Motor neuron (in vitro differentiated cells): ENCODE results near the gene TBC1D2B. TPM values are rescaled to one million over a fixed set of nuclear protein-coding genes. Genes with fewer than 3 reads are reported as not detected.
"Not testable (repeated sequence)": the region's sequence is repeated elsewhere in the genome, so short reads cannot be mapped to it uniquely, and the experiment has no call there.

Experiments
- ATAC-seq, 8 experiments: fragments of 200-7000 bp; cut with Tn5 transposase; replicated peaks in 6 of 8; 2 replicates each; pipeline ENCODE4 v1.8.0; 2021; ENCODE audit warnings: mild to moderate bottlenecking in 8 of 8, moderate library complexity in 8 of 8
- H3K27ac ChIP-seq, 2 donors: fragments of 250-450 bp; sonication (Bioruptor Pico); 2 replicates each; pipeline ENCODE4 v1.9.0; 2021; ENCODE audit warnings: antibody characterized with exemption in 2 of 2, mild to moderate bottlenecking in 2 of 2, moderate library complexity in 1 of 2
- H3K4me1 ChIP-seq, 2 donors: fragments of 250-450 bp; sonication (Bioruptor Pico); replicated peaks in 1 of 2; 2 replicates each; pipeline ENCODE4 v1.6.1; 2021; ENCODE audit warnings: antibody characterized with exemption in 2 of 2, mild to moderate bottlenecking in 2 of 2, moderate library complexity in 1 of 2
- H3K4me3 ChIP-seq, 5 donors: fragments of 250-450 bp; sonication (Bioruptor Pico); 2 replicates each; pipeline ENCODE4 v1.9.0; 2021; ENCODE audit warnings: antibody characterized with exemption in 5 of 5, mild to moderate bottlenecking in 5 of 5, moderate library complexity in 4 of 5
- WGBS, 10 experiments: fragments of 450-650 bp; shearing (Covaris generic); methylation state at CpG; one replicate each; pipeline ENCODE4 v1.0.0; 2022; 5-methylcytosine and 5-hydroxymethylcytosine counted together
- in situ Hi-C, 9 experiments: fragments of 400-800 bp; cut with MboI; loops; one replicate each; pipeline ENCODE4 v1.15.0; 2021; ENCODE audit warnings: low sequenced_read_pairs in 9 of 9, low pct_unique_long_range_greater_than_20kb in 2 of 9; ENCODE audit not compliant: unreplicated experiment in 9 of 9
- total RNA-seq, 8 experiments: library from RNA; unstranded; fragments of 300-600 nt; gene quantifications; 2 replicates each; pipeline versions ENCODE4 v1.2.3 to v1.2.4, GENCODE V29; 2022

The TBC1D2B gene
- total RNA-seq, 8 experiments from 2014 or later, result 7.0 to 44.5 (median 16.0) TPM

DNA sequence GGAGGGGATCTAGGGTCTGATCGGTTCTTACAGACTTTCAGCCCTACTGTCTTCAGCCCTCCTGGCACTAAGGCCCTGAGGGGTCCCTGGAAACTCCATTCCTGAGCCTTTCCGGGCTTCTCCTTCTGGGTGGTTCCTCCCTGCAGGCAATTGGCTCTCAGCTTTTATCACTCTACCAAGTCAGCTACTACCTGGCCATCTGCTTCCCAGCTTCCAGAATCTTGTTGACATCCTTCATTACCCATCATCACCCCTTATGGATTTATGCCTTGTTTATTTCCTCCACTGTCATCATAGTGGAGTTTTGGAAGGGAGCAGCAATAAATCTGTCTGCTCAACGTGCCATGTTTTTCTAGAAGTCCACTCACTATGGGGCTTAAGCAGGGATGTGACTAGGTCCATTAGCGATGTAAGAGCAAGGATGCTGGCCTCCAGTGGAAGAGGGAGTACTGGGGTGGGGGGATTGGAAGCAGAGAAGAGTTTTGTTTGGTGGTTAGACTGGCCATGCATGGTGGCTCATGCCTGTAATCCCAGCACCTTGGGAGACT is 106.6 kb downstream of the TBC1D2B start:
- in situ Hi-C loops, result loop anchor here (25.0 kb wide), 2 partner anchors 141 to 266 kb away; partner anchors contain the start of gene ACSBG1 (in 9 of the 9)
- not testable (repeated sequence) for ATAC-seq, H3K4me3 ChIP-seq, H3K4me1 ChIP-seq, H3K27ac ChIP-seq
- no CpG with 5 or more reads among the region's 4 CpGs for WGBS, 10 experiments

DNA sequence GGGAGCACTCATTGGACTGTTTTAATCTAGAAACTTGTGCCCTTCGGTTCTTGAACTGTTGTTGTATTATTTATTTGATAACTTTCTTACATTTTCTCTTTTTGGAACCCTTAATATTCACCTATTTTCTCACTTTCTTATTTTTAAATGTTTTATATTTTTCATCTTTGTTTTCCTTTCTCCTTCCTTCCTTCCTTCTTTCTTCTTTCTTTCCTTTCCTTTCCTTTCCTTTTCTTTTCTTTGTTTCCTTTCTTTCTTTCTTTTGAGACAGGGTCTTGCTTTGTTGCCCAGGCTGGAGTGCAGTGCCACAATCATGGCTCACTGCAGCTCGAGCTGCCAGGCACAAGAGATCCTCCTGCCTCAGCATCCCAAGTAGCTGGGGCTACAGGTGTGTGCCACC is 108.5 kb downstream of the TBC1D2B start:
- no peak for ATAC-seq
- H3K4me1 ChIP-seq, result no peaks in the 10 kb centered on the region
- no peak overlapping the region for H3K27ac ChIP-seq
- in situ Hi-C loops, result loop anchor here (10.0 to 25.0 kb wide), 3 partner anchors 136 to 268 kb away; partner anchors contain the start of gene ACSBG1 (in 9 of the 9)
- no peak overlapping the region for H3K4me3 ChIP-seq
- WGBS, 10 experiments, result 12 to 86% (median 68%) methylated on average over 1 to 2 of the region's 2 CpGs

- Histone ChIP-seq H3K27ac (no peak overlapping the region), H3K4me3 (no peak overlapping the region), H3K4me1 (no peaks in the 10 kb centered on the region)
- in situ Hi-C loops, result loop anchor here (10.0 to 25.0 kb wide), 3 partner anchors 137 to 270 kb away; partner anchors contain the start of gene ACSBG1 (in 9 of the 9)
- no peak for ATAC-seq
- 0 to 83% (median 58%) methylated on average over 1 of the region's 1 CpG; no CpG with 5 or more reads in 4 of the 10 experiments for WGBS, 10 experiments
These were observed 109.7 kb downstream of the TBC1D2B start for GRCh38 chr15:77967798-77968197.

- in situ Hi-C loops, result loop anchor here (10.0 to 25.0 kb wide), 3 partner anchors 138 to 270 kb away; partner anchors contain the start of gene ACSBG1 (in 9 of the 9)
- WGBS, 10 experiments, result 18 to 90% (median 70%) methylated on average over 2 to 5 of the region's 5 CpGs; no CpG with 5 or more reads in 2 of the 10 experiments
- H3K27ac ChIP-seq, H3K4me1 ChIP-seq, H3K4me3 ChIP-seq: not testable (repeated sequence)
- peak in 1 of 8 experiments; percentile 38 for ATAC-seq
These were observed 110.3 kb downstream of the TBC1D2B start for GRCh38 chr15:77967235-77967615.

DNA sequence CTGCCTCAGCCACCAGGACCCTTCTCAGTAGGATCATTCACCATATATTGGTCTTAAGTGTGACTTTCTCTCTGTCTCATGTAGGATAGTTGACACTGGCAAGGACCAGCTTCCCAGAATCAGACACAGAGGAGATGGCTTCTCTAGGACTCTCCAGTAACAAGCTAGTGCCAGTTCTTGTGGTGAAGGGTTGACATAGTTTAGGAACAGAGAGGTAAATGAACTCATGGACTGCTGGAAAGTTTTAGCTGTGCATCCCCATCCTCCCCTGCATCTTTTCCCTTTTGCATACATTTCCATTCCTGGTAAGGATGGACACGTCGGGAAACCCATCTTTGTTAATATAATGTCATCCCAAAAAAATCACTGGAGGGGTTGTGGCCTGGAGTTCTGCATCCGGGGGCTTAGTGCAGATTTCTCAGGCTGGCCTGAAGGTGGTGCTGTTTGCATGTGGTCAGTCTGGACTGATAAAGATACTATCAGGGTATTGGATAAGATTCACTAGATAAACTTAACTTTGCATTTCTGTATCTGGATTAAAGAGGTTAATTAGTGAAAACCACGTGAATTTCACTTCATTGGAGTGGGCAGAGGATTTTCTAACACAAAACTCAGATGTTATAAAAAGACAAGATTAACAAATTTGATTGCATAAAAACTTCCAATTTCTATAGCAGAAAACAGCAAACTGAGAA is 110.8 kb downstream of the TBC1D2B start:
- WGBS, 10 experiments, result 0 to 28% (median 3%) methylated on average over 1 to 4 of the region's 4 CpGs
- ATAC-seq, result peak; percentile 54 to 94 (median 74)

GRCh38 chr15:77964193-77964592 is 113.3 kb downstream of the TBC1D2B start:
- in situ Hi-C loops, result loop anchor here (10.0 to 25.0 kb wide), 3 partner anchors 141 to 273 kb away; partner anchors contain the start of gene ACSBG1 (in 9 of the 9)

More for the DNA sequence above, 110.8 kb downstream of the TBC1D2B start:
- no peak overlapping the region for H3K4me3 ChIP-seq
- no peak overlapping the region for H3K27ac ChIP-seq
- in situ Hi-C loops, result loop anchor here (10.0 to 25.0 kb wide), 3 partner anchors 138 to 271 kb away; partner anchors contain the start of gene ACSBG1 (in 9 of the 9)
- H3K4me1 ChIP-seq, result no peaks in the 10 kb centered on the region

DNA sequence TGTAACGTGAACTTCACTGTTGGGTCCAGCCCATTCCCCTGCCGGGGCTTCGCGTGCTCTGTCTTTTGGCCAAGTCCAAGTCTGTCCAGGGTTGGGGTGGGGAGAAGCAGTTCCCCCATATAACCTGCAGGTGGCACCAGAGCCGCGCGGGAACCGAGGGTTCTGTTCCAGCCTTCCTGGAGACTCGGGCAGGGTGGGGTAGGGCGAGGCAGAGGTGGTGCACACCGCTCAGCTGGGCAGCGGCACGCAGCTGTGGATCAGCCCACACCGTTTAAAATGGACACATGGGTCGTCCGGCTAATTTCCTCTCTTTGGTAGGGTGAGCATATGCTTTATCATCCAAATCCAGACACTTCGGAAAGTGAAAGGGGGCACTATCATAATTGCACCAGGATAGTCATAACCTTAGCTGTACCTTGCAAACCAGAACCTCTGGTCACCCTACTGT is 118.1 kb downstream of the TBC1D2B start:
- Histone ChIP-seq H3K4me3 (no peak overlapping the region), H3K27ac (no peak overlapping the region), H3K4me1 (no peaks in the 10 kb centered on the region)
- in situ Hi-C loops, result loop anchor here (25.0 kb wide), 2 partner anchors 153 to 278 kb away; partner anchors contain the start of gene ACSBG1 (in 9 of the 9)
- WGBS, 10 experiments, result 0 to 39% (median 0%) methylated on average over 2 to 7 of the region's 17 CpGs; no CpG with 5 or more reads in 2 of the 10 experiments
- ATAC-seq, result peak; percentile 97 to 100 (median 98)

More at GRCh38 chr15:77964193-77964592, 113.3 kb downstream of the TBC1D2B start:
- no peaks in the 10 kb centered on the region for H3K4me1 ChIP-seq
- no peak for ATAC-seq
- 40 to 100% (median 69%) methylated on average over 1 of the region's 1 CpG for WGBS, 10 experiments
- no peak overlapping the region for H3K4me3 ChIP-seq
- no peak overlapping the region for H3K27ac ChIP-seq

DNA sequence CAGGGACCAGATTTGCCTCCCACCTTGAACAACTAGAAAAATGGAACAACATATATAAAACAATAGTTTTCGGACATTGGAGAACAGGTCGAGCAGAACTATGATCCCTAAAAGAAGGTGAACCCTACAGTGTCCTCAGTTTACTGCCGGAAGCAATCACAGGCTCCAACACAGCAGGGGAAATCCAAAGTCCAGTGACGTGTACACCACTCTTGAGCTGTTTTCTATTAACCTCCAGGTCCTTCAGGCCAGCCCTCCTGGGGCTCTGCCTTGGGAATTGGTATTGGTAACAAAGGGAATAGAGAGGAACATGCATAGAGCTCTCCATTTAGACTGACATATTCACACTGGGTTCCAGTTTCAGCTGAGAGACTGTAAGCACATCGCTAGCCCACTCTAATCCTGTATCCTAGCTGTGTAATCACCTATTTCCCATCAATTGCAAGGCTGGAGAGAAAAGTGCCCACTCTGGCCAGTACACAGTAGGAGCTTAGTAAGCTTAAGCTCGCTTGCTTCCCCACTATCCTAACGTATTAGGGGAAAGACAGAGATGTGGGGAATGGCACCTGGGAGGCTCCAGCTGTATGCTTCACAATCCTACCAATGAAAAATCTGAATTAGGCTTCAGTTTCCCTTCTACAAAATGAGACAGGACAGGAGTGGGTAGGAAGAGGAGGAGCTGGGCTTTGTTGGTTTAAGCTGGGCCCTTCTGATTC is 118.6 kb downstream of the TBC1D2B start:
- 0 to 80% (median 50%) methylated on average over 1 to 6 of the region's 7 CpGs; no CpG with 5 or more reads in 1 of the 10 experiments for WGBS, 10 experiments
- ATAC-seq, result peak in 3 of 8 experiments; percentile 18 to 47 (median 29)
- H3K4me1 ChIP-seq, H3K27ac ChIP-seq, H3K4me3 ChIP-seq: not testable (repeated sequence)
- in situ Hi-C loops, result loop anchor here (25.0 kb wide), 2 partner anchors 153 to 278 kb away; partner anchors contain the start of gene ACSBG1 (in 9 of the 9)

GRCh38 chr15:77958021-77958420 is 119.5 kb downstream of the TBC1D2B start:
- H3K27ac ChIP-seq, H3K4me1 ChIP-seq, H3K4me3 ChIP-seq, ATAC-seq: not testable (repeated sequence)
- in situ Hi-C loops, result loop anchor here (25.0 kb wide), 2 partner anchors 154 to 279 kb away; partner anchors contain the start of gene ACSBG1 (in 9 of the 9)
- WGBS, 10 experiments, result 17 to 93% (median 75%) methylated on average over 1 to 2 of the region's 2 CpGs; no CpG with 5 or more reads in 2 of the 10 experiments

DNA sequence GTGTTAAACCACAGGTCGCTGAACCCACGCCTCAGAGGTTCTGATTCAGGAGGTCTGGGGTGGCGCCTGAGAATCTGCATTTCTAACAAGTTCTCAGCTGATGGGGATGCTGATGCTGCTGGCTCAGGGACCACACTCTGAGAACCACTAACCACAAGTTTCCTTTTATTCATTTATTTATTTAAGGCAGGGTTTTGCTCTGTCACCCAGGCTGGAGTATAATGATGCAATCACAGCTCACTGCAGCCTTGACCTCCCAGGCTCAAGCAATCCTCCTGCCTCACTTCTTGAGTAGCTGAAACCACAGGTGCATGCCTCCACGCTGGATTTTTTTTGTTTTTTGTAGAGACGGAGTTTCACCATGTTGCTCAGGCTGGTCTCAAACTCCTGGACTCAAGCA is 123.6 kb downstream of the TBC1D2B start:
- not testable (repeated sequence) for H3K4me3 ChIP-seq, H3K4me1 ChIP-seq, H3K27ac ChIP-seq
- in situ Hi-C loops, result loop anchor here (25.0 kb wide), 2 partner anchors 158 to 283 kb away; partner anchors contain the start of gene ACSBG1 (in 9 of the 9)
- ATAC-seq, result peak in 4 of 8 experiments; percentile 24 to 74 (median 50)
- WGBS, 10 experiments, result 14 to 60% (median 40%) methylated on average over 1 to 2 of the region's 5 CpGs; no CpG with 5 or more reads in 5 of the 10 experiments

- ATAC-seq, H3K27ac ChIP-seq, H3K4me1 ChIP-seq, H3K4me3 ChIP-seq: not testable (repeated sequence)
- no CpG with 5 or more reads among the region's 5 CpGs for WGBS, 10 experiments
- in situ Hi-C loops, result loop anchor here (25.0 kb wide), 2 partner anchors 159 to 284 kb away; partner anchors contain the start of gene ACSBG1 (in 9 of the 9)
These were observed 124.5 kb downstream of the TBC1D2B start for GRCh38 chr15:77952928-77953446.

DNA sequence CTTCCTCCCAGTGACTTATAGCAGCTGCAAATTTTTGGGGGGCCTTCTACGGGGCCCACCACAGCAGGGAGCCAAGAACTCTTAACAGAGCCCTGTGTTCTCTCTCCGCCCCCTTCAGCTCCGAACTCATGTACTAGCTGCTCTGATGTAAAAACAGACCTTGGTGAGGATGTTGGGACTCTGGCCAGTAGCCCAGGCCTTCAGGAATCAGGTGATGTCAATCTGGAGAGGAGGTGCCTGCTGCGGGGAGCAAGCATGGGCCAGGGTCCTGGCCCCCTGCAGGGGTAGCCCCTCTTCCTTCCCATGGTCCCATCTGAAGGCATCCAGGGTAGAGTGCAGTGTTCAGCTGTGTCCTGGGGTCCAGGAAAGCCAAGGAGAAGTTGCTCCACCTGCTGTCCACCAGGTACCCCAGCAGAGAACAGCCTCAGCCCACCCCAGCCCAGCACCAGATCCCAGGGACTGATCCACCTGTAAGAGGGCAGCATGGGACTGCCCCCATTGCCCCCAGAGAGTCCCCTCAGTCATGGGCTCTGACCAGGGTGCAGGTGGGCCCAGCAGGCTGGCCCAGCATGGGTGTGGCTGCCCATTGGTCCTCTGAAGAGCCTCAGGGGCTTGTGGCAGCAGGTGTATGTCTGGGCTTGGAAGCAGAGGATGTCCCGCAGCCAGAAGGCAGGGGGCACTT is 126.3 kb downstream of the TBC1D2B start:
- no CpG with 5 or more reads among the region's 5 CpGs for whole genome bisulfite sequencing, 10 experiments
- peak in 1 of 8 experiments; percentile 26 for ATAC-seq
- in situ Hi-C loops, result loop anchor here (25.0 kb wide), 2 partner anchors 161 to 286 kb away; partner anchors contain the start of gene ACSBG1 (in 9 of the 9)
- H3K4me1 ChIP-seq, H3K27ac ChIP-seq, H3K4me3 ChIP-seq: not testable (repeated sequence)
